Measurements from ENCODE around the gene CDH12.
"Not testable (repeated sequence)": the region's sequence is repeated elsewhere in the genome, so short reads cannot be mapped to it uniquely, and the experiment has no call there.

CDH12 gene

DNA sequence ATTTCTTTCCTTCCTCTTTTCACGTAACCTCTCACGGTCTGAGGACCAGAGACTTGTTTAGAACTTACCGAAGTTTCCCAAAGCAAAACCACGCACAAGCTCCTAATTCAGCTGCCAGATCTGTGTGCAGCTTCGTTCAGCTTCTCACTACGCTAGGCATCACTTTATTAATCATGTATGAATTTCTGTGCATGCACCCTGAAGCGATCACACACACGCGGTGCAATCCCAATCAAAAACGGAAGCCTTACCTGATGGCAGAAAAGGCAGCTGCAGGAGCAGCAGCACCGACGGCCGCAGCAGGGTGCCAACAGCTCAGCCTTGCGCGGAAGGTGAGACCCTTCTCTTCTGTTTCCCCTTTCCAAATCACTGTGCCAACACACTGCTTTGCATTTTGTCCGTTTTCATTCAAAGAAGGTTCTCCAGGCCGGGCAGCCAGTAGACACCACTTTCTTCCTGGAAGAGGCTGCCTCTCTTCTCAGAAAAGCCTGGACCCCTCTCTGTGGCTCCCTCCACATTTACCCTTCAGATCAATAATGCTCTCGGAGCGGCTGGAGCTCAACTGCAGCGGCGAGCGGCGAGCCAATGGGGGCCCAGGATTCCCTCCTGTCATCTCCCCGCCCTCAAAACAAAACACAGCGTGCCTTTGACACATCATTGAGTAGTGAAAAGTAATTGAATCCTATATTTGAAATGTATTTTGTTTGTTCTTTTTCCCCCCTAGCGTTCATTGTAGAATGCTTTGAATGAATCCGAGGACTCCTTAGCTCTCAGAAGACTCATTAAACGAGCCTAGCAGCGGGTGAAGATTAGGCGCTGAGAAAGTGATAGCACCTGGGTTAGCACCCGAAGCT lies at the start of gene CDH12:
TSS of gene CDH12 (minus strand) at position 538 of the 854 bp plus-strand sequence.
- DNase-seq = no peak

- no peak for DNase-seq
These were observed 48.7 kb upstream of the CDH12 start for GRCh38 chr5:22901885-22902284.

DNA sequence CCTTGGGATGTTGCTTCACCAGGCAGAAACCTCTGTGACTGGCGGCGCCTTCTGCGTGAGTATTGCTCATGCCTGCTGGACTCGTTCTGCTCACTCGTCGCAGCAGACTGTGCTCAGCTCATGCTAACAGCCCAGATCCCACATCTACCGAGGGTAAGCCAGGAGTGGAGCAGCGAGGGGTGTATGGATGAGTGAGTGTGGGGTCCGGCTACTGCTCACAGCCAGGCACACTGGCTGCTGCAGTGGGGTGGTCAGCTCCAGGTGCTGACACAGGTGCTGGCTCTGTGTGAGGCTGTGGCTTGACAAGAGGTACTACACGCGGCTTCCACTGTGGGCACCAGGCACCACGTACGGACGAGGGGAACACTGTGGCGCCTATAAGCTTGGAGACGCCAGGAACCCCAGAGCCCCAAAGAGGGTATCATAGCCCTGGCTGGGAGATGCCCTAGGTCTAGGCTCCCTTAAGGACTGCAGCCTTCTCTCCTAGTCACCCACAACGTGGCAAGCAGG lies 47.7 kb upstream of the CDH12 start:
- DNase-seq = no peak

DNA sequence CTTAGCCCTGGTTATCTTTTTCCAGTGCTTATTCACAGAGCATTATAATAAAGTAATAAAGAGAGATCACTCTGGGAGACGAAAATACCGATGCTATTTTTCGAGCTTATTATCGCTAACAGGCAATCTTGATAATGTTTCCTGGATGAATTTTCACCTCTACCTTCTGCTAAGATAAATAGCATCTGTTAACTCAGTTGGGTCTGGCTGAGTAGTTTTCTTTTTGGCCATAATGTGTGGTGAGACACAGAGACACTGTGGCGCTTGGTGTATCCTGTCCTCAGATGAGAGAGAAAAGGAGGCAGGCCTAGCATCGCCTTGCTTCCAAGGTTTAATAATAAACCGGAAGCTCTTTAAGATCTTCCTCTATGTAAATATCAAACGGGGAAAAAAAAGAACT lies 46.2 kb upstream of the CDH12 start:
- no peak for DNase-seq

- DNase-seq = no peak
These were observed 43.0 kb upstream of the CDH12 start for GRCh38 chr5:22896152-22896551.

- DNase-seq = no peak
These were observed 39.3 kb upstream of the CDH12 start for GRCh38 chr5:22892441-22892840.

DNA sequence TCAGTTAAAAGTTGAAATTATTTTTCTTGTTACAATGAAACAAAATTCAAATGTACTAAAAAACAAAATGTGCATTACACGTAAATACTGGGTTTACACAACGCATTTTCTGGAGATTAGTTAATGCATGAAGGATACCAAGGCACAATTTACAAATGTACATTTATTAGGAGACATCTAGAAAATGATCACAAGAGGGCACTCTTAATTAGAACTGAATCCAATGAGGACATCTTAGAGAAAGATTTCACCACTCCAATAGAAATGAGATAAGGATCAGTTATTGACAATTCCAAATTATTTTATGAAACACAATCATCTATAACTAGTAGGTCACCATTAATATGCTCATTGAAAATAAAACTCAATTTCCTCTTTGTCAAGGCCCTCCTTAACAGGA lies 36.6 kb upstream of the CDH12 start:
- no peak for DNase-seq

DNA sequence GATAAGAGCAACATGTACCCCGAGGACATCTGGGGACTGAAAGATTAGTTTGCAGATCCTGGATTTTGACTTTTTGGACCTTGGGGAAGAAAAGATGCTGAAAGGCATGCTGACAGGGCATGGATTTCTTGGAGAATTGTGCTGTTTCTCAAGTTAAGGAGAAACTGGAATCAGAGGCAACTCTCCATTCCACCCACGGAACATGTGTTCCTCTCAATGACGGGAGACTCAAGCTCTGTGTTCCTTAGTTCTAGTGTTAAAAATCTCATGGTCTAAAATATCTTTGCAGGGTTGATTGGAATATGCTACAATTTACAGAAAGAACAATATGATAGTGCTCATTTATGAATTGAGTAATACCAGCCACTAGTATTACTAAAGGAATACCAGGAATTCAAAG lies 34.4 kb upstream of the CDH12 start:
- no peak for DNase-seq

GRCh38 chr5:22858911-22859310 lies 5.8 kb upstream of the CDH12 start:
- not testable (repeated sequence) for DNase-seq

DNA sequence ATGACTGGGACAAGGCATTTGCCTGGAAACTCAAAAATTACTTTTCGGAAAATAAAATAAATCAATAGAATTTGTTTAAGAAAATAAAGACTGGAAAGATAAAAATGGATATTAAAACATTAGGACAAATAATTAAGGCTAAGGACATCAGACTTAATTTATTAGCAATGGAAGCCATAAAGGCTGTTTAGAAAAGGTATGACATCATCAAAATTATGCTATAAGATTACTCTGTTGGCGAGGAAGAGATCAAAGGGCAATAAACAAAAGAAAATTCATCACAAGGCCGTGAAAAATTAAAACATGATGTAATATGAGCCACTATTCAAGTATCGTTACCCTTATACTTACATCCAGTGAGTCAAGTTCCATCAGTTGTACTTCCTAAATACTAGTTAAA lies 2.7 kb upstream of the CDH12 start:
- DNase-seq = no peak

DNA sequence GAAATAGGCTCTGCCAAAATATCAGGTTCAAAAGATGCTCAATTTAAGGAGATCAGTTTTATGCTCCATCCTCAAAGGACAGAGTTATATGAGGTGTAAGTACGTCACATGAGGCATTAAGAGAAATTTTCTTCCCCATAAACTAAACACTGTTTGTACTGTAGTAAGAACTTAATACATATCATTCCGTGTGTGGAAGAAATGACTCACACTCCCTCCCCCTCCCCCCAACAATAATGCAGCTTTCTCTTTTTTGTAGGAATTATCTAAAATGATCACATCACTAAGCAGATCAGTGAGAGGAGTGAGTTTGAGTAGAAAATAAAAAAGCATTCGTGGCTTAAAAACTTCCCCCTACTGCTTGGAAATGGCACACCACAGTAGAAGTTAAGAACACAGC lies 2.2 kb downstream of the CDH12 start:
- DNase-seq = no peak

- DNase-seq = no peak
These were observed 6.5 kb downstream of the CDH12 start for GRCh38 chr5:22846693-22847092.

DNA sequence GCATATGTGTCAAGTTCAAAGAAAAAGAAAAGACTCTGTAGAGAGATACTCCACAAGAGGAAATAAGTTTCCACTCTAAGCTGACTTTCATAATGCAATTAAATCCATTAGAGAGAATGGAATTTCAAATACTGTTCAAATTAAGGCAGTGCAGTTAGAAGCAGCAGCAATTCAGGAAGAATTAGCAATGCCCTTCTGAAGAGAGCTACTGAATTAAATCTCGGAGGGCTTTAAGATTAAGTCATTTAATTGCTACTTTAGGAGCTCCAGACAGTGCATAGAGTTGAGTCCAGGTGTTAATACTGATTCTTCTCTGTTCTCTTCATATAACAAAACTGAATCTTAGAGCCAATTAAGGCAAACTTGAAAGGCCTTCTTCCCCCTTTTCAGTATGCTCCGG lies 8.5 kb downstream of the CDH12 start:
- DNase-seq = no peak

- DNase-seq = no peak
These were observed 9.0 kb downstream of the CDH12 start for GRCh38 chr5:22844155-22844554.

- no peak for DNase-seq
These were observed 10.6 kb downstream of the CDH12 start for GRCh38 chr5:22842574-22842973.

GRCh38 chr5:22837803-22838202 lies 15.3 kb downstream of the CDH12 start:
- DNase-seq = no peak

- no peak for DNase-seq
These were observed 17.5 kb downstream of the CDH12 start for GRCh38 chr5:22835686-22836085.

- DNase-seq = no peak
These were observed 59.7 kb downstream of the CDH12 start for GRCh38 chr5:22793463-22793862.

GRCh38 chr5:22787807-22788206 lies 65.3 kb downstream of the CDH12 start:
- no peak for DNase-seq

DNA sequence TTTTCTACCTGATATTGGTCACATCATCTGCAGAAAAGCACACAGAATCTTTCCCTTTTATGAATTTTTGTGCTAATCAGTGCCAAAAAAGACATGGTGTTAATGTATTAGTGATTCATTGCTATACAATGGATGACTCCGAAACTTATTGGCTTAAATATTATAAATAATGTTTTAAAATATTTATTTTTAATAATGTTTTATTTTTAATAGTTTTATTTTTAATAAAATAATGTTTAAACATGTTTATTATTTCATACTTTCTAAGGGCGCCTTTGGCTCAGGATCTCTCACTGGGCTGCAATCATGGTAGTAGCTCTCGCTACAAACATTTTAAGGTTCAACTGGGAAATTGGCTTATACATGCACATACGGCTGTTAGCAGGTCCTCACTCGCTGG lies 65.7 kb downstream of the CDH12 start:
- no peak for DNase-seq

- no peak for DNase-seq
These were observed 72.4 kb downstream of the CDH12 start for GRCh38 chr5:22780756-22781155.

GRCh38 chr5:22779499-22779898 lies 73.6 kb downstream of the CDH12 start:
- DNase-seq = no peak

DNA sequence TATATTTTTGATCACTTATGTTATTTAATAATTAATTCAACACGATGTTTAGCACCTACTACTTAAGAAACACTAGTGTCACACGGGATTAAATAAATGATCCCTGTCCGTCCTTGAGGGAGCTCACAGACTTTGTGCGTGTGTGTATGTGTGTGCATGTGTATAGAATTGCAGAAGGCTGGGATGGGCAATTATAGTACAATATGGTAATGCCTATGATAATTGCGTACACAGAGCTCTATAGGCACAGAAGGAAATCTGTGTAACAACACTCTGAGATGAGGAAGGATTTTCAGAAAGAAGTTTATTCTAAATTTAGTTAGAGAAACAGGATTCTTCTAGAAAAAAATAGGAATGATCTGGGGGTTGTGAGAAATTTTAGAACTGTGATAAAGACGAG lies 76.9 kb downstream of the CDH12 start:
- no peak for DNase-seq

GRCh38 chr5:22774214-22774613 lies 78.9 kb downstream of the CDH12 start:
- DNase-seq = not testable (repeated sequence)

GRCh38 chr5:22764736-22765135 lies 88.4 kb downstream of the CDH12 start:
- DNase-seq = no peak
